GM23338 (cell line): Measurements from ENCODE around the gene PIM1. TPM values are rescaled to one million over a fixed set of nuclear protein-coding genes. Genes with fewer than 3 reads are reported as not detected.
A peak's percentile ranks its signal among the peaks of the same experiment; 100 is the strongest.

Experiments
- ATAC-seq: fragments of 200-7000 bp; cut with Tn5 transposase; 3 replicates; pipeline ENCODE4 v1.9.1; 2020
- DNase-seq: peaks from one replicate; pipeline ENCODE4 v3.0.0-alpha.2; 2015; ENCODE audit warnings: low spot score
- H2AFZ ChIP-seq: fragments of 200-600 bp; sonication (generic); 2 replicates; pipeline ENCODE4 v1.8.0; 2016; ENCODE audit warnings: antibody characterized with exemption, mild to moderate bottlenecking, moderate library complexity
- H3F3A ChIP-seq: fragments of 200-600 bp; sonication (generic); replicated peaks from 2 replicates; pipeline ENCODE4 v1.8.0; 2017; ENCODE audit warnings: antibody characterized with exemption, mixed run types, low read depth
- H3K27ac ChIP-seq: fragments of 200-600 bp; sonication (generic); 2 replicates; pipeline ENCODE4 v1.6.1; 2016; ENCODE audit warnings: low read depth
- H3K27me3 ChIP-seq: fragments of 200-600 bp; sonication (generic); 2 replicates; pipeline ENCODE4 v1.8.0; 2016; ENCODE audit warnings: mild to moderate bottlenecking, mixed run types, moderate library complexity; ENCODE audit not compliant: insufficient read depth
- H3K36me3 ChIP-seq: fragments of 200-600 bp; sonication (generic); 2 replicates; pipeline ENCODE4 v1.8.0; 2016; ENCODE audit warnings: mild to moderate bottlenecking; ENCODE audit not compliant: insufficient read depth
- H3K4me1 ChIP-seq: fragments of 200-600 bp; sonication (generic); 2 replicates; pipeline ENCODE4 v1.8.0; 2016; ENCODE audit warnings: mild to moderate bottlenecking, moderate library complexity; ENCODE audit not compliant: insufficient read depth
- H3K4me2 ChIP-seq: fragments of 200-600 bp; sonication (generic); 2 replicates; pipeline ENCODE4 v1.7.1; 2017; ENCODE audit warnings: mixed run types
- H3K4me3 ChIP-seq: fragments of 200-600 bp; sonication (generic); 2 replicates; pipeline ENCODE4 v1.6.1; 2016; ENCODE audit warnings: mixed run types
- H3K79me2 ChIP-seq: fragments of 200-600 bp; sonication (generic); replicated peaks from 2 replicates; pipeline ENCODE4 v1.8.0; 2017; ENCODE audit warnings: mild to moderate bottlenecking; ENCODE audit not compliant: insufficient read depth
- H3K9me2 ChIP-seq: fragments of 200-600 bp; sonication (generic); 2 replicates; pipeline ENCODE4 v1.8.0; 2017; ENCODE audit not compliant: insufficient read depth
- H4K20me1 ChIP-seq: fragments of 200-600 bp; sonication (generic); replicated peaks from 2 replicates; pipeline ENCODE4 v1.8.0; 2017; ENCODE audit warnings: mild to moderate bottlenecking; ENCODE audit not compliant: insufficient read depth
- H3K27ac Mint-ChIP-seq: 2 replicates; pipeline ENCODE4 v1.8.0; 2020; ENCODE audit warnings: inconsistent platforms, mild to moderate bottlenecking, moderate library complexity, mixed read lengths
- H3K27me3 Mint-ChIP-seq: 3 replicates; pipeline ENCODE4 v1.8.0; 2022; ENCODE audit warnings: low read depth, mild to moderate bottlenecking, moderate library complexity, mixed read lengths, inconsistent platforms; ENCODE audit not compliant: insufficient read depth, poor library complexity
- H3K36me3 Mint-ChIP-seq: 3 replicates; pipeline ENCODE4 v1.8.0; 2021; ENCODE audit warnings: low read depth, mild to moderate bottlenecking, inconsistent platforms, moderate library complexity, mixed read lengths
- H3K4me1 Mint-ChIP-seq: 3 replicates; pipeline ENCODE4 v1.8.0; 2020; ENCODE audit warnings: mild to moderate bottlenecking, inconsistent platforms, mixed read lengths
- H3K4me3 Mint-ChIP-seq: 3 replicates; pipeline ENCODE4 v1.8.0; 2021; ENCODE audit warnings: moderate library complexity, mild to moderate bottlenecking, inconsistent platforms, mixed read lengths
- H3K9me3 Mint-ChIP-seq: 3 replicates; pipeline ENCODE4 v1.8.0; 2020; ENCODE audit warnings: moderate library complexity, mild to moderate bottlenecking, inconsistent platforms, mixed read lengths
- CREB1 ChIP-seq: fragments of 250-450 bp; sonication (Bioruptor Pico); IDR thresholded peaks from 2 replicates; pipeline ENCODE4 v1.5.0; 2020; ENCODE audit warnings: low read depth, mild to moderate bottlenecking, moderate library complexity
- EZH2 ChIP-seq: fragments of 200-600 bp; sonication (generic); IDR thresholded peaks from one replicate; pipeline ENCODE4 v1.8.0; 2017; ENCODE audit warnings: antibody characterized with exemption, mild to moderate bottlenecking, low read depth; ENCODE audit not compliant: unreplicated experiment
- EZH2phosphoT487 ChIP-seq: fragments of 200-600 bp; sonication (generic); IDR thresholded peaks from one replicate; pipeline ENCODE4 v1.8.1; 2018; ENCODE audit warnings: antibody characterized with exemption; ENCODE audit not compliant: unreplicated experiment
- JUNB ChIP-seq: IDR thresholded peaks from one replicate; pipeline ENCODE4 v1.6.1; 2016; ENCODE audit warnings: antibody characterized with exemption; ENCODE audit not compliant: unreplicated experiment
- NANOG ChIP-seq: IDR thresholded peaks from 2 replicates; pipeline ENCODE4 v1.6.1; 2016; ENCODE audit warnings: antibody characterized with exemption, borderline replicate concordance
- POLR2AphosphoS5 ChIP-seq: IDR thresholded peaks from 2 replicates; pipeline ENCODE4 v1.6.1; 2016; ENCODE audit warnings: antibody characterized with exemption, low read depth
- STAT1 ChIP-seq: IDR thresholded peaks from one replicate; pipeline ENCODE4 v1.6.1; 2016; ENCODE audit warnings: antibody characterized with exemption; ENCODE audit not compliant: unreplicated experiment
- ZNF114 ChIP-seq: fragments of 250-450 bp; sonication (Bioruptor Pico); IDR thresholded peaks from 2 replicates; pipeline ENCODE4 v1.5.0; 2020; ENCODE audit warnings: mild to moderate bottlenecking, moderate library complexity
- ZNF331 ChIP-seq: fragments of 250-450 bp; sonication (Bioruptor Pico); IDR thresholded peaks from 2 replicates; pipeline ENCODE4 v1.5.0; 2020; ENCODE audit warnings: low read depth, mild to moderate bottlenecking, moderate library complexity
- polyA plus RNA-seq: library from polyadenylated mRNA; unstranded; fragments of >200 nt; fragmentation: Nextera tagmentation; extraction: Ambion mirVana; gene quantifications from 2 replicates; pipeline ENCODE4 v1.2.1, GENCODE V29; 2016
- total RNA-seq: library from RNA; depleted of rRNA; stranded (reverse); fragments of >200 nt; shearing (Covaris generic); gene quantifications from 2 replicates; pipeline ENCODE4 v1.2.3, GENCODE V29; 2014
- TF ChIP-seq, protein P1 (sequence below): fragments of 250-450 bp; sonication (Bioruptor Pico); IDR thresholded peaks from 2 replicates; pipeline ENCODE4 v1.5.0; 2020; ENCODE audit warnings: mild to moderate bottlenecking, moderate library complexity
- TF ChIP-seq, protein P2 (sequence below), 2 experiments: fragments of 200-600 bp in 1 of 2; sonication (generic) in 1 of 2; conservative IDR thresholded peaks; 2 replicates each; pipeline versions ENCODE4 v1.5.1 to v1.6.1; 2016 to 2017; ENCODE audit warnings: antibody characterized with exemption in 2 of 2, low read depth in 2 of 2, mild to moderate bottlenecking in 2 of 2, moderate library complexity in 1 of 2
- TF ChIP-seq, protein P3 (sequence below): IDR thresholded peaks from one replicate; pipeline ENCODE4 v1.6.1; 2018; ENCODE audit warnings: antibody characterized with exemption; ENCODE audit not compliant: unreplicated experiment
- TF ChIP-seq, protein P4 (sequence below): IDR thresholded peaks from 2 replicates; pipeline ENCODE4 v1.6.1; 2016; ENCODE audit warnings: antibody characterized with exemption

Gene PIM1
- total and polyA plus RNA-seq, 2 experiments from 2014 or later: 46.0 to 74.2 TPM

DNA sequence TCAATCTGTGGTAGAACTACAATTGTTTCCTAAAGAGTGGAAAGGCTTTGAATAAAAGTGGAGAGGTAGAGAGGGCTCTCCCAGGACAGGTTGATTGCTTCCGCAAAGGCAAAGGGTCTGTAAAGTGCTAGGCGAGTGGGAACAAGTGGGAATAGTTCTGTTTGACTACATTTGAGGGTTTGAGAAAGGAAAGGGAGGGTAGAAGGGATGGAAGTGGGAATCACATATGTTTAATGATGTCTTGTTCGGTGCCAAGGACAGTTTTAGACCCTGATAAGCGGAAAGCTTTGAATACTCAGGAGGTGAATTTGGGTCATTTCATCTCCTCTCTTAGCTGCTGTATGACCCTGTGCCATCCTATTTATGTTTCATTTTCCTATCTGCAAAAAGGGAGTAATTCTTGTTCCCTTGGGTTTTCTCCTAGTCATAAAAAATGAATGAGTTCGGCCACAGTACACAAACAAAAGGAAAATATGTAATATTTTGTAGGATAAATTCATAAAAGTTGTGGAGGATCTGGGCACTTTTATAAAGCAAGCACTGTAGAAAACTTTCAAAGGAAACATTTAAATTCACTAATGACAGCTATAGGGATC, 1.7 kb upstream of the PIM1 start:
- H3K27ac ChIP-seq: peak overlapping the region; percentile 98
- TF ChIP-seq EZH2phosphoT487: no peak
- TF ChIP-seq, protein P1, sequence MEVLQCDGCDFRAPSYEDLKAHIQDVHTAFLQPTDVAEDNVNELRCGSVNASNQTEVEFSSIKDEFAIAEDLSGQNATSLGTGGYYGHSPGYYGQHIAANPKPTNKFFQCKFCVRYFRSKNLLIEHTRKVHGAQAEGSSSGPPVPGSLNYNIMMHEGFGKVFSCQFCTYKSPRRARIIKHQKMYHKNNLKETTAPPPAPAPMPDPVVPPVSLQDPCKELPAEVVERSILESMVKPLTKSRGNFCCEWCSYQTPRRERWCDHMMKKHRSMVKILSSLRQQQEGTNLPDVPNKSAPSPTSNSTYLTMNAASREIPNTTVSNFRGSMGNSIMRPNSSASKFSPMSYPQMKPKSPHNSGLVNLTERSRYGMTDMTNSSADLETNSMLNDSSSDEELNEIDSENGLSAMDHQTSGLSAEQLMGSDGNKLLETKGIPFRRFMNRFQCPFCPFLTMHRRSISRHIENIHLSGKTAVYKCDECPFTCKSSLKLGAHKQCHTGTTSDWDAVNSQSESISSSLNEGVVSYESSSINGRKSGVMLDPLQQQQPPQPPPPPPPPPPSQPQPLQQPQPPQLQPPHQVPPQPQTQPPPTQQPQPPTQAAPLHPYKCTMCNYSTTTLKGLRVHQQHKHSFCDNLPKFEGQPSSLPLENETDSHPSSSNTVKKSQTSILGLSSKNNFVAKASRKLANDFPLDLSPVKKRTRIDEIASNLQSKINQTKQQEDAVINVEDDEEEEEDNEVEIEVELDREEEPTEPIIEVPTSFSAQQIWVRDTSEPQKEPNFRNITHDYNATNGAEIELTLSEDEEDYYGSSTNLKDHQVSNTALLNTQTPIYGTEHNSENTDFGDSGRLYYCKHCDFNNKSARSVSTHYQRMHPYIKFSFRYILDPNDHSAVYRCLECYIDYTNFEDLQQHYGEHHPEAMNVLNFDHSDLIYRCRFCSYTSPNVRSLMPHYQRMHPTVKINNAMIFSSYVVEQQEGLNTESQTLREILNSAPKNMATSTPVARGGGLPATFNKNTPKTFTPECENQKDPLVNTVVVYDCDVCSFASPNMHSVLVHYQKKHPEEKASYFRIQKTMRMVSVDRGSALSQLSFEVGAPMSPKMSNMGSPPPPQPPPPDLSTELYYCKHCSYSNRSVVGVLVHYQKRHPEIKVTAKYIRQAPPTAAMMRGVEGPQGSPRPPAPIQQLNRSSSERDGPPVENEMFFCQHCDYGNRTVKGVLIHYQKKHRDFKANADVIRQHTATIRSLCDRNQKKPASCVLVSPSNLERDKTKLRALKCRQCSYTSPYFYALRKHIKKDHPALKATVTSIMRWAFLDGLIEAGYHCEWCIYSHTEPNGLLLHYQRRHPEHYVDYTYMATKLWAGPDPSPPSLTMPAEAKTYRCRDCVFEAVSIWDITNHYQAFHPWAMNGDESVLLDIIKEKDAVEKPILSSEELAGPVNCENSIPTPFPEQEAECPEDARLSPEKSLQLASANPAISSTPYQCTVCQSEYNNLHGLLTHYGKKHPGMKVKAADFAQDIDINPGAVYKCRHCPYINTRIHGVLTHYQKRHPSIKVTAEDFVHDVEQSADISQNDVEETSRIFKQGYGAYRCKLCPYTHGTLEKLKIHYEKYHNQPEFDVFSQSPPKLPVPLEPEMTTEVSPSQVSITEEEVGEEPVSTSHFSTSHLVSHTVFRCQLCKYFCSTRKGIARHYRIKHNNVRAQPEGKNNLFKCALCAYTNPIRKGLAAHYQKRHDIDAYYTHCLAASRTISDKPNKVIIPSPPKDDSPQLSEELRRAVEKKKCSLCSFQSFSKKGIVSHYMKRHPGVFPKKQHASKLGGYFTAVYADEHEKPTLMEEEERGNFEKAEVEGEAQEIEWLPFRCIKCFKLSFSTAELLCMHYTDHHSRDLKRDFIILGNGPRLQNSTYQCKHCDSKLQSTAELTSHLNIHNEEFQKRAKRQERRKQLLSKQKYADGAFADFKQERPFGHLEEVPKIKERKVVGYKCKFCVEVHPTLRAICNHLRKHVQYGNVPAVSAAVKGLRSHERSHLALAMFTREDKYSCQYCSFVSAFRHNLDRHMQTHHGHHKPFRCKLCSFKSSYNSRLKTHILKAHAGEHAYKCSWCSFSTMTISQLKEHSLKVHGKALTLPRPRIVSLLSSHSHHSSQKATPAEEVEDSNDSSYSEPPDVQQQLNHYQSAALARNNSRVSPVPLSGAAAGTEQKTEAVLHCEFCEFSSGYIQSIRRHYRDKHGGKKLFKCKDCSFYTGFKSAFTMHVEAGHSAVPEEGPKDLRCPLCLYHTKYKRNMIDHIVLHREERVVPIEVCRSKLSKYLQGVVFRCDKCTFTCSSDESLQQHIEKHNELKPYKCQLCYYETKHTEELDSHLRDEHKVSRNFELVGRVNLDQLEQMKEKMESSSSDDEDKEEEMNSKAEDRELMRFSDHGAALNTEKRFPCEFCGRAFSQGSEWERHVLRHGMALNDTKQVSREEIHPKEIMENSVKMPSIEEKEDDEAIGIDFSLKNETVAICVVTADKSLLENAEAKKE: no peak
- TF ChIP-seq, protein P2, sequence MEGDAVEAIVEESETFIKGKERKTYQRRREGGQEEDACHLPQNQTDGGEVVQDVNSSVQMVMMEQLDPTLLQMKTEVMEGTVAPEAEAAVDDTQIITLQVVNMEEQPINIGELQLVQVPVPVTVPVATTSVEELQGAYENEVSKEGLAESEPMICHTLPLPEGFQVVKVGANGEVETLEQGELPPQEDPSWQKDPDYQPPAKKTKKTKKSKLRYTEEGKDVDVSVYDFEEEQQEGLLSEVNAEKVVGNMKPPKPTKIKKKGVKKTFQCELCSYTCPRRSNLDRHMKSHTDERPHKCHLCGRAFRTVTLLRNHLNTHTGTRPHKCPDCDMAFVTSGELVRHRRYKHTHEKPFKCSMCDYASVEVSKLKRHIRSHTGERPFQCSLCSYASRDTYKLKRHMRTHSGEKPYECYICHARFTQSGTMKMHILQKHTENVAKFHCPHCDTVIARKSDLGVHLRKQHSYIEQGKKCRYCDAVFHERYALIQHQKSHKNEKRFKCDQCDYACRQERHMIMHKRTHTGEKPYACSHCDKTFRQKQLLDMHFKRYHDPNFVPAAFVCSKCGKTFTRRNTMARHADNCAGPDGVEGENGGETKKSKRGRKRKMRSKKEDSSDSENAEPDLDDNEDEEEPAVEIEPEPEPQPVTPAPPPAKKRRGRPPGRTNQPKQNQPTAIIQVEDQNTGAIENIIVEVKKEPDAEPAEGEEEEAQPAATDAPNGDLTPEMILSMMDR (conservative IDR thresholded peaks at IDR 0.05; ENCODE audit: low read depth in 2 of 2): no peak
- no peak for TF ChIP-seq ZNF331
- no peak for TF ChIP-seq POLR2AphosphoS5
- no peak for TF ChIP-seq STAT1
- no peak for TF ChIP-seq JUNB
- TF ChIP-seq, protein P3, sequence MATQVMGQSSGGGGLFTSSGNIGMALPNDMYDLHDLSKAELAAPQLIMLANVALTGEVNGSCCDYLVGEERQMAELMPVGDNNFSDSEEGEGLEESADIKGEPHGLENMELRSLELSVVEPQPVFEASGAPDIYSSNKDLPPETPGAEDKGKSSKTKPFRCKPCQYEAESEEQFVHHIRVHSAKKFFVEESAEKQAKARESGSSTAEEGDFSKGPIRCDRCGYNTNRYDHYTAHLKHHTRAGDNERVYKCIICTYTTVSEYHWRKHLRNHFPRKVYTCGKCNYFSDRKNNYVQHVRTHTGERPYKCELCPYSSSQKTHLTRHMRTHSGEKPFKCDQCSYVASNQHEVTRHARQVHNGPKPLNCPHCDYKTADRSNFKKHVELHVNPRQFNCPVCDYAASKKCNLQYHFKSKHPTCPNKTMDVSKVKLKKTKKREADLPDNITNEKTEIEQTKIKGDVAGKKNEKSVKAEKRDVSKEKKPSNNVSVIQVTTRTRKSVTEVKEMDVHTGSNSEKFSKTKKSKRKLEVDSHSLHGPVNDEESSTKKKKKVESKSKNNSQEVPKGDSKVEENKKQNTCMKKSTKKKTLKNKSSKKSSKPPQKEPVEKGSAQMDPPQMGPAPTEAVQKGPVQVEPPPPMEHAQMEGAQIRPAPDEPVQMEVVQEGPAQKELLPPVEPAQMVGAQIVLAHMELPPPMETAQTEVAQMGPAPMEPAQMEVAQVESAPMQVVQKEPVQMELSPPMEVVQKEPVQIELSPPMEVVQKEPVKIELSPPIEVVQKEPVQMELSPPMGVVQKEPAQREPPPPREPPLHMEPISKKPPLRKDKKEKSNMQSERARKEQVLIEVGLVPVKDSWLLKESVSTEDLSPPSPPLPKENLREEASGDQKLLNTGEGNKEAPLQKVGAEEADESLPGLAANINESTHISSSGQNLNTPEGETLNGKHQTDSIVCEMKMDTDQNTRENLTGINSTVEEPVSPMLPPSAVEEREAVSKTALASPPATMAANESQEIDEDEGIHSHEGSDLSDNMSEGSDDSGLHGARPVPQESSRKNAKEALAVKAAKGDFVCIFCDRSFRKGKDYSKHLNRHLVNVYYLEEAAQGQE: no peak
- no peak for TF ChIP-seq NANOG
- no peak for TF ChIP-seq ZNF114 (CRISPR knock-in tag)
- no peak for TF ChIP-seq EZH2
- no peak for TF ChIP-seq CREB1 (CRISPR knock-in tag)
- TF ChIP-seq, protein P4, sequence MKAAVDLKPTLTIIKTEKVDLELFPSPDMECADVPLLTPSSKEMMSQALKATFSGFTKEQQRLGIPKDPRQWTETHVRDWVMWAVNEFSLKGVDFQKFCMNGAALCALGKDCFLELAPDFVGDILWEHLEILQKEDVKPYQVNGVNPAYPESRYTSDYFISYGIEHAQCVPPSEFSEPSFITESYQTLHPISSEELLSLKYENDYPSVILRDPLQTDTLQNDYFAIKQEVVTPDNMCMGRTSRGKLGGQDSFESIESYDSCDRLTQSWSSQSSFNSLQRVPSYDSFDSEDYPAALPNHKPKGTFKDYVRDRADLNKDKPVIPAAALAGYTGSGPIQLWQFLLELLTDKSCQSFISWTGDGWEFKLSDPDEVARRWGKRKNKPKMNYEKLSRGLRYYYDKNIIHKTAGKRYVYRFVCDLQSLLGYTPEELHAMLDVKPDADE: no peak
- peaks cover 23% of the 10 kb centered on the region for H3K36me3 Mint-ChIP-seq

More for the DNA sequence above, 1.7 kb upstream of the PIM1 start:
- peaks cover 12% of the 10 kb centered on the region for H3F3A ChIP-seq
- Mint-ChIP-seq H3K4me1 (peaks cover 30% of the 10 kb centered on the region), H3K4me3 (peak overlapping the region; percentile 90), H3K27me3 (peaks cover 13% of the 10 kb centered on the region), H3K27ac (no peak overlapping the region), H3K9me3 (peaks cover 2% of the 10 kb centered on the region; the same call in 2 of the 3 replicates)
- H3K36me3 ChIP-seq: peaks cover 9% of the 10 kb centered on the region
- no peaks in the 10 kb centered on the region for H3K27me3 ChIP-seq
- peaks cover 30% of the 10 kb centered on the region for H3K79me2 ChIP-seq
- H3K4me3 ChIP-seq: peak overlapping the region; percentile 76
- H3K4me1 ChIP-seq: peaks cover 17% of the 10 kb centered on the region
- no peak overlapping the region for H2AFZ ChIP-seq
- H4K20me1 ChIP-seq: peaks cover 9% of the 10 kb centered on the region
- DNase-seq (peak; percentile 16), ATAC-seq (no peak)
- peak overlapping the region; percentile 85 for H3K4me2 ChIP-seq
- no peaks in the 10 kb centered on the region for H3K9me2 ChIP-seq
